HFFc6 (cell line): ENCODE results near the gene MLN. TPM values are rescaled to one million over a fixed set of nuclear protein-coding genes. Genes with fewer than 3 reads are reported as not detected.

ENCODE experiments used
- DNase-seq: peaks from one replicate; pipeline ENCODE4 v3.0.0-alpha.2; 2018
- H3K27ac Mint-ChIP-seq: 2 replicates; pipeline ENCODE4 v1.8.0; 2020; ENCODE audit warnings: mild to moderate bottlenecking, mixed read lengths
- H3K27me3 Mint-ChIP-seq: 2 replicates; pipeline ENCODE4 v1.8.0; 2021; ENCODE audit warnings: mild to moderate bottlenecking, moderate library complexity, mixed read lengths; ENCODE audit not compliant: insufficient read depth
- H3K36me3 Mint-ChIP-seq: 2 replicates; pipeline ENCODE4 v1.8.0; 2021; ENCODE audit warnings: low read depth, mixed read lengths
- H3K4me1 Mint-ChIP-seq: 2 replicates; pipeline ENCODE4 v1.8.0; 2020; ENCODE audit warnings: low read depth, mixed read lengths
- H3K4me3 Mint-ChIP-seq: 2 replicates; pipeline ENCODE4 v1.8.0; 2020; ENCODE audit warnings: mild to moderate bottlenecking, moderate library complexity, mixed read lengths
- H3K9me3 Mint-ChIP-seq: 2 replicates; pipeline ENCODE4 v1.8.0; 2020; ENCODE audit warnings: mild to moderate bottlenecking, mixed read lengths
- CTCF ChIP-seq: fragments of 200-600 bp; sonication (generic); IDR thresholded peaks from 2 replicates; pipeline ENCODE4 v1.5.0; 2021; ENCODE audit warnings: antibody characterized with exemption, mild to moderate bottlenecking
- total RNA-seq, 6 experiments: library from RNA; stranded (reverse); fragmentation: NEBNext Ultra II Directional; extraction: Animal tissue kit (Norgen Biotek cat#: 25700); gene quantifications; 2 replicates in 1 of 6; 3 replicates in 5 of 6; pipeline ENCODE4 v1.2.3, GENCODE V29; 2021

Gene MLN
- total RNA-seq, 6 experiments from 2014 or later: not detected

- TF ChIP-seq CTCF: no peak
- no peaks in the 10 kb centered on the region for H3K36me3 Mint-ChIP-seq
- no peak overlapping the region for H3K27ac Mint-ChIP-seq
- H3K4me1 Mint-ChIP-seq: peaks cover 18% of the 10 kb centered on the region
- no peak for DNase-seq
- no peaks in the 10 kb centered on the region for H3K9me3 Mint-ChIP-seq
- H3K4me3 Mint-ChIP-seq: no peak overlapping the region
- H3K27me3 Mint-ChIP-seq: peaks cover 10% of the 10 kb centered on the region; the same call in 1 of the 2 replicates
These were observed 45.8 kb upstream of the MLN start for GRCh38 chr6:33849500-33850075.

DNA sequence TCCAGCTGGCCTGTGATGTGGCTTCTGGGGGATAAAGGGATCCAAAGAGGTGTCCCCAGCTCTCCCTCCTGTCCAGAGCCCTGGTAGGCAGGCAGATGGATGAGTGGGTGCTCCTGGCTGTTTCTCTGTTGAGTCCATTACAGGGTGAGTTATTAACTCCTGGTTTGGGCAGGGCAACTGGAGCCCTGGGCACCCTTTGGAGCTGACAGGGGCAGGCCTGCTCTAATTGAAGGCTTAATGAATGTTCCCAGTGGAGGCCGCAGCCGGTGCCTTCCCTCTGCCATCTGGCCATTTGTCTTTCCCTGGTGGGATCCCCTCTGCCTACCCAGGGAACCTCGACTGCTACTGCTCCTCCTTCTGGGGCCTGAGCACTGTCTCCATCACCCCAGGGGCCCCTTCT, 44.7 kb upstream of the MLN start:
- Mint-ChIP-seq H3K9me3 (no peaks in the 10 kb centered on the region), H3K4me3 (no peak overlapping the region), H3K27ac (no peak overlapping the region), H3K27me3 (peaks cover 6% of the 10 kb centered on the region; the same call in 1 of the 2 replicates), H3K4me1 (peaks cover 18% of the 10 kb centered on the region), H3K36me3 (no peaks in the 10 kb centered on the region)
- DNase-seq: no peak
- TF ChIP-seq CTCF: no peak

DNA sequence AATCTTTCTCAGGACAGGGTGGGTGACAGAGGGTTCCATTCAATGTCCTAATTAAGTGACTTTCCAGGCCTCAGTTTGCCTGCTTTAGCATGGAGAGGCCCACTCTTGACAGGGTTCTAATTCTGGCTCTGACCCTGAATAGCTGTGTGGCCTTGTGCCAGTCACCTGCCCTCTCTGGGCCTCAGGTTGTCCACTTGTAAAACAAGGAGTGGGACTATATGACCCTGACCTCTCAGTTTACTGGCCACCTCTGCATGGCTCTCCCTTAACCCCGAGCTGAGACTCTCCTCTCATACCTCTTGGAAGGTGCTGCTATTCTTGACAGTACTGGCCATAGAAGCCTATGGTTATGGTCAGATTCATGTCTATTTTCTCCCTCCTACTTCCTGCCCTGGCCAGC, 44.1 kb upstream of the MLN start:
- TF ChIP-seq CTCF: no peak
- peaks cover 24% of the 10 kb centered on the region for H3K4me1 Mint-ChIP-seq
- no peak for DNase-seq
- peaks cover 5% of the 10 kb centered on the region; the same call in 1 of the 2 replicates for H3K27me3 Mint-ChIP-seq
- no peaks in the 10 kb centered on the region for H3K36me3 Mint-ChIP-seq
- H3K27ac Mint-ChIP-seq: no peak overlapping the region
- no peaks in the 10 kb centered on the region for H3K9me3 Mint-ChIP-seq
- no peak overlapping the region for H3K4me3 Mint-ChIP-seq

DNA sequence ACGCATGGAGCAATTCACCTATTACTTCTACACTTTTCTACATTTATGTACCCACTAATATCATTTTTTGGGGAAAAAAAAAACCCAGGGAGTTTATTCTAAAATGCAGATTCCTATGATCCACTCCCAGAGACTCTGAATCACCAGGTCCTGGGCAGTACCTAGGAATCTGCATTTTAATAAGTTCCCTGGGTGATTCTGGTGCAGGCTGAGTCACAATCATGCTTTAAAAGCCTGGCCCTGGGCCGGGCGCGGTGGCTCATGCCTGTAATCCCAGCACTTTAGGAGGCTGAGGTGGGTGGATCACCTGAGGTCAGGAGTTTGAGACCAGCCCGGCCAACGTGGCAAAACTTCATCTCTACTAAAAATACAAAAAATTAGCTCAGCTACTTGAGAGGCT, 43.3 kb upstream of the MLN start:
- H3K4me3 Mint-ChIP-seq: no peak overlapping the region
- H3K27me3 Mint-ChIP-seq: peaks cover 2% of the 10 kb centered on the region; the same call in 1 of the 2 replicates
- H3K27ac Mint-ChIP-seq: no peak overlapping the region
- no peak for DNase-seq
- H3K9me3 Mint-ChIP-seq: no peaks in the 10 kb centered on the region
- H3K36me3 Mint-ChIP-seq: no peaks in the 10 kb centered on the region
- H3K4me1 Mint-ChIP-seq: peaks cover 32% of the 10 kb centered on the region
- no peak for TF ChIP-seq CTCF

- Mint-ChIP-seq H3K27ac (no peak overlapping the region), H3K4me3 (no peak overlapping the region), H3K27me3 (no peaks in the 10 kb centered on the region; the same call in 1 of the 2 replicates), H3K9me3 (no peaks in the 10 kb centered on the region), H3K4me1 (peaks cover 39% of the 10 kb centered on the region), H3K36me3 (no peaks in the 10 kb centered on the region)
- peak; percentile 13 for DNase-seq
- no peak for TF ChIP-seq CTCF
These were observed 42.4 kb upstream of the MLN start for GRCh38 chr6:33846226-33846625.
